Activated T-helper 2 cell treated with anti-CD3 and anti-CD28 coated beads, Interferon-gamma antibody, Interleukin-2, Interleukin-4, amounts not matched to agents 10 μg/mL and 5 μg/mL and 100 μg/mL, durations not matched to agents 14 hours and 24 hours and 36 hours (primary cell): ENCODE results near the gene CAMK2B. TPM values are rescaled to one million over a fixed set of nuclear protein-coding genes. Genes with fewer than 3 reads are reported as not detected.

Source experiments
- DNase-seq: peaks from one replicate; pipeline ENCODE4 v3.0.0; 2021; ENCODE audit warnings: low spot score
- H3K27ac Mint-ChIP-seq: one replicate; pipeline ENCODE4 v1.8.0; 2021; ENCODE audit warnings: mixed read lengths
- H3K27me3 Mint-ChIP-seq: one replicate; pipeline ENCODE4 v1.8.0; 2021; ENCODE audit warnings: low read depth, mixed read lengths
- H3K36me3 Mint-ChIP-seq: one replicate; pipeline ENCODE4 v1.8.0; 2021; ENCODE audit warnings: low read depth, mixed read lengths
- H3K4me1 Mint-ChIP-seq: one replicate; pipeline ENCODE4 v1.8.0; 2021; ENCODE audit warnings: low read depth, mixed read lengths
- H3K4me3 Mint-ChIP-seq: one replicate; pipeline ENCODE4 v1.8.0; 2021; ENCODE audit warnings: low read depth, mild to moderate bottlenecking, moderate library complexity, mixed read lengths
- H3K9me3 Mint-ChIP-seq: one replicate; pipeline ENCODE4 v1.8.0; 2021; ENCODE audit warnings: mixed read lengths
- intact Hi-C: fragments of 100-400 bp; cut with micrococcal nuclease; formaldehyde crosslinking; loops from one replicate; pipeline ENCODE4 v1.15.1; 2023
- total RNA-seq: library from RNA; stranded (reverse); gene quantifications from 2 replicates; pipeline ENCODE4 v1.2.3, GENCODE V29; 2022

Gene CAMK2B
- total RNA-seq, 1 donor from 2014 or later: 1.9 TPM

DNA sequence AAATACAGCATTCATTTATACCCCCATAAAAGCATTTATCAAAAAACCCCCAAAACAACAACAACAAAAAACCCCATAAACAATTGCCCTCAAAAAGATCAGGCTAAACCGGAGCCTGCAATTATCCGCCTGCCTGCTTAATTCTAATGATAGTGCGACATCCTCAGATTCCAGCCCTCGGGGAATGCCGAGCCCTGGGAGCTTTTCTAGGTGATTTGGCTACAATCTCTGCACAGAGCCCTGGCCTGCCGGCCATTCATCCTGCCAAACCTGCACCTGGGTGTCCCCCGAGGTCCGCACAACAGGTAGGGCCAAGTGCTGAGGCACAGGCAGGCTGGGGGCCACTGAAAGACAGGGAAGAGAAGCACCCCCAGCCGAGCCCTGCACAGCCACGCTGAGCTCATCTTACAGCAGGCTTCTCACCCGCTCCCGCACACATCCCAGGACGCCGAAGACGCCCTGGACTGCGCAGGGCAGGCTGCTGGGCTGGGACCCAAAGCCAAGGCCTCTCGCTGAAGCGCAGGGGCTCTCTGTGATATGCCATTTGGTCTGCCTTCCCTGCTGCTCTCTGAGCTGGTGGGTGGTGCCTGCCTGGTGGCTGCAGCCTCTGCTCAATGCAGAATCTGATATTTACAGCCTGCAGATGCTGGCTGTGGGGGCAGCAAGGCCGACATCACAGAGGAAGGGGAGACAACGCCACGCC, 57.5 kb downstream of the CAMK2B start:
- Mint-ChIP-seq H3K9me3 (no peaks in the 10 kb centered on the region), H3K36me3 (no peaks in the 10 kb centered on the region), H3K4me1 (no peaks in the 10 kb centered on the region), H3K4me3 (no peak overlapping the region), H3K27ac (no peak overlapping the region), H3K27me3 (no peaks in the 10 kb centered on the region)
- intact Hi-C loops: no loop called here
- DNase-seq: no peak

GRCh38 chr7:44267178-44267577, 58.2 kb downstream of the CAMK2B start:
- no peak for DNase-seq
- no peaks in the 10 kb centered on the region for H3K4me1 Mint-ChIP-seq
- intact Hi-C loops: no loop called here
- no peaks in the 10 kb centered on the region for H3K27me3 Mint-ChIP-seq
- no peak overlapping the region for H3K27ac Mint-ChIP-seq
- H3K9me3 Mint-ChIP-seq: no peaks in the 10 kb centered on the region
- H3K36me3 Mint-ChIP-seq: no peaks in the 10 kb centered on the region
- H3K4me3 Mint-ChIP-seq: no peak overlapping the region

GRCh38 chr7:44266526-44266925, 58.9 kb downstream of the CAMK2B start:
- no peak overlapping the region for H3K27ac Mint-ChIP-seq

DNA sequence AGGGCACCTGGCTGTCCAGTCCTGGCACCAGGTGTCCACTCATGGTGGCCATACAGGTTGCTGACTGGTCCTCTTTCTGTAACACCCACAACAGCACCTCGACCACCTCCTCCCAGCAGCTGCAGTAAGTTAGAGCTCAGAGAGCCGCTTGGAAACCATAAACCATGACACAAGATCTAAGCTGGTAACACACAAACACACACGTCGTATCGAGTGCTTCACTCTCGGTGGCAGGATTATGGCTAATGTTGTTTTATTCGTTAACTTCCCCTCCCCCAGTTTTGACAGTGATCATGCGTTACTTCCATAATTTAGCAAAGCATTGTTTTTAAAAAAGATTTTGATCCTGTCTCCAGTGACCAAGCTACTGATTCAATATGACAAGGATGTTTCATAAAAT, 59.7 kb downstream of the CAMK2B start:
- H3K27me3 Mint-ChIP-seq: no peaks in the 10 kb centered on the region
- no peaks in the 10 kb centered on the region for H3K9me3 Mint-ChIP-seq
- H3K27ac Mint-ChIP-seq: no peak overlapping the region
- no peak for DNase-seq
- H3K4me3 Mint-ChIP-seq: no peak overlapping the region
- no peaks in the 10 kb centered on the region for H3K36me3 Mint-ChIP-seq
- intact Hi-C loops: no loop called here
- peaks cover 3% of the 10 kb centered on the region for H3K4me1 Mint-ChIP-seq

More at GRCh38 chr7:44266526-44266925, 58.9 kb downstream of the CAMK2B start:
- no peaks in the 10 kb centered on the region for H3K36me3 Mint-ChIP-seq
- intact Hi-C loops: no loop called here
- no peak for DNase-seq
- no peak overlapping the region for H3K4me3 Mint-ChIP-seq
- H3K9me3 Mint-ChIP-seq: no peaks in the 10 kb centered on the region
- no peaks in the 10 kb centered on the region for H3K27me3 Mint-ChIP-seq
- no peaks in the 10 kb centered on the region for H3K4me1 Mint-ChIP-seq

DNA sequence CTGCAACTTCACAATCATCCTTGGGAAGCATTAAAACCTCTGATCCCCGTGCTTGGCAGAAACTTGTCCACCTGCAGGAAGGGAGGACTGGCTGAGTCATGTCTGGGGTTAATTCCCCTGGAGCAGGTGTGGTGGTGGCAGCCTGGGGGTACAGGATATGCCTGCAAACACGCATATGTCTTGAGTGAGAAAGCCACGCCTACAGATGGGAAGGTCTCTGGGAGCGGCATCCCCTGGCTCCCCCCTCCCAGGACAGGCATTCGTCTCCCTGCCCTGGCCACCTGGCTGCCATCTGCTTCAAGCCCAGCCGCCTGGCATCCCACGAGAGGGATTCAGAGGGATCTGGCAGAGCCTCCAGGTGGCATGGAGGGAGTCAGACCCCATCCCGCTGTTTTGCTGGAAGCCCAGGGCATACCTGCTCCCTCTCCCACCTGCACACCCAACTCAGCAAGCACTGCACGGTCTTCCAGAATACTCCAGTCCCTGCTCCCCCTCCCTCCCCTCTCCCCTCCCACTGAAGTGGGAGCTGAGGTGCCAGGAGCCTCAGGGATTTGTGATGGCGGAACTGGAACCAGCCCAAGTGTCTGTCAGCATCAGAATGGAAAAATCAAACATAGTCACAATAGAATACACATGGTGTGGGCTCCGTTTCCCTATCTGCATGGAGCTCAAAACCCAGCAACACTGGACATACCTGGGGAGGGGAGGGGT, 61.0 kb downstream of the CAMK2B start:
- Mint-ChIP-seq H3K4me1 (peaks cover 12% of the 10 kb centered on the region), H3K9me3 (no peaks in the 10 kb centered on the region), H3K27ac (no peak overlapping the region), H3K36me3 (no peaks in the 10 kb centered on the region), H3K27me3 (no peaks in the 10 kb centered on the region), H3K4me3 (no peak overlapping the region)
- intact Hi-C loops: no loop called here
- DNase-seq: no peak

- Mint-ChIP-seq H3K36me3 (no peaks in the 10 kb centered on the region), H3K27ac (no peak overlapping the region), H3K4me3 (no peak overlapping the region), H3K27me3 (no peaks in the 10 kb centered on the region), H3K4me1 (peaks cover 16% of the 10 kb centered on the region), H3K9me3 (no peaks in the 10 kb centered on the region)
- DNase-seq: no peak
- intact Hi-C loops: no loop called here
These were observed 61.9 kb downstream of the CAMK2B start for GRCh38 chr7:44263326-44264082.

- Mint-ChIP-seq H3K4me3 (no peak overlapping the region), H3K36me3 (no peaks in the 10 kb centered on the region), H3K4me1 (peaks cover 30% of the 10 kb centered on the region), H3K27ac (no peak overlapping the region), H3K9me3 (no peaks in the 10 kb centered on the region), H3K27me3 (no peaks in the 10 kb centered on the region)
- DNase-seq: no peak
- intact Hi-C loops: no loop called here
These were observed 63.4 kb downstream of the CAMK2B start for GRCh38 chr7:44262031-44262430.

GRCh38 chr7:44261240-44261639, 64.2 kb downstream of the CAMK2B start:
- intact Hi-C loops: no loop called here
- H3K27me3 Mint-ChIP-seq: no peaks in the 10 kb centered on the region
- H3K27ac Mint-ChIP-seq: no peak overlapping the region
- no peaks in the 10 kb centered on the region for H3K36me3 Mint-ChIP-seq
- peaks cover 30% of the 10 kb centered on the region for H3K4me1 Mint-ChIP-seq
- no peaks in the 10 kb centered on the region for H3K9me3 Mint-ChIP-seq
- H3K4me3 Mint-ChIP-seq: no peak overlapping the region
- DNase-seq: no peak

GRCh38 chr7:44259547-44260457, 65.6 kb downstream of the CAMK2B start:
- Mint-ChIP-seq H3K36me3 (no peaks in the 10 kb centered on the region), H3K4me3 (no peak overlapping the region), H3K27ac (peak overlapping the region; percentile 64), H3K27me3 (no peaks in the 10 kb centered on the region), H3K9me3 (peaks cover 3% of the 10 kb centered on the region), H3K4me1 (peaks cover 30% of the 10 kb centered on the region)
- DNase-seq: no peak
- intact Hi-C loops: loop anchor here (5.0 kb wide), 1 partner anchor 202 kb away; no protein-coding TSS in a partner anchor

- H3K9me3 Mint-ChIP-seq: peaks cover 5% of the 10 kb centered on the region
- H3K36me3 Mint-ChIP-seq: no peaks in the 10 kb centered on the region
- H3K4me1 Mint-ChIP-seq: peaks cover 30% of the 10 kb centered on the region
- H3K27me3 Mint-ChIP-seq: no peaks in the 10 kb centered on the region
- no peak overlapping the region for H3K4me3 Mint-ChIP-seq
- peak overlapping the region; percentile 64 for H3K27ac Mint-ChIP-seq
- intact Hi-C loops: loop anchor here (1.0 to 5.0 kb wide), 4 partner anchors 18 to 322 kb away; partner anchors contain the start of gene POLM
- no peak for DNase-seq
These were observed 66.4 kb downstream of the CAMK2B start for GRCh38 chr7:44258865-44259546.

GRCh38 chr7:44258423-44258760, 67.0 kb downstream of the CAMK2B start:
- peak overlapping the region; percentile 61 for H3K27ac Mint-ChIP-seq
- H3K4me3 Mint-ChIP-seq: peak overlapping the region; percentile 9
- intact Hi-C loops: loop anchor here (1.0 to 5.0 kb wide), 4 partner anchors 17 to 323 kb away; partner anchors contain the start of gene POLM
- H3K27me3 Mint-ChIP-seq: no peaks in the 10 kb centered on the region
- DNase-seq: no peak
- peaks cover 30% of the 10 kb centered on the region for H3K4me1 Mint-ChIP-seq
- no peaks in the 10 kb centered on the region for H3K36me3 Mint-ChIP-seq
- peaks cover 5% of the 10 kb centered on the region for H3K9me3 Mint-ChIP-seq
